Sigmoid colon (tissue), 3 donors: Measurements from ENCODE around the gene DTX4.

Source experiments
- CTCF ChIP-seq, 4 experiments: fragments of 450-650 bp in 3 of 4; fragments of 200-600 bp in 1 of 4; IDR thresholded peaks; one replicate each; pipeline ENCODE4 v1.5.1; 2016 to 2019; ENCODE audit warnings: antibody characterized with exemption in 4 of 4, mild to moderate bottlenecking in 3 of 4, moderate library complexity in 2 of 4
- POLR2A ChIP-seq, 2 donors: fragments of 450-650 bp; IDR thresholded peaks; one replicate each; pipeline ENCODE4 v1.6.1; 2016; ENCODE audit warnings: antibody characterized with exemption in 2 of 2, mild to moderate bottlenecking in 2 of 2, moderate library complexity in 2 of 2

- no peak for TF ChIP-seq POLR2A (IDR thresholded peaks at IDR 0.05)
- peak in 1 of 4 experiments; percentile 42 for TF ChIP-seq CTCF (IDR thresholded peaks at IDR 0.05)
Measured at GRCh38 chr11:59182457-59183151, 10.7 kb downstream of the DTX4 start.
